Tibial nerve (tissue), 4 donors: ENCODE measurements around the gene METTL2A.

ENCODE experiments used
- CTCF ChIP-seq, 5 experiments: fragments of 200-600 bp in 3 of 5; fragments of 450-650 bp in 2 of 5; sonication (generic) in 3 of 5; IDR thresholded peaks; one replicate each; pipeline ENCODE4 v1.5.1; 2016 to 2019; ENCODE audit warnings: antibody characterized with exemption in 5 of 5, mild to moderate bottlenecking in 3 of 5, moderate library complexity in 2 of 5
- EP300 ChIP-seq, 2 donors: sonication (generic); formaldehyde crosslinking; IDR thresholded peaks; one replicate each; pipeline ENCODE4 v1.6.1; 2017; ENCODE audit warnings: antibody characterized with exemption in 2 of 2, mild to moderate bottlenecking in 1 of 2
- POLR2A ChIP-seq, 2 donors: fragments of 450-650 bp; IDR thresholded peaks; one replicate each; pipeline ENCODE4 v1.6.1; 2017; ENCODE audit warnings: antibody characterized with exemption in 2 of 2, mild to moderate bottlenecking in 2 of 2, moderate library complexity in 2 of 2

- TF ChIP-seq CTCF (IDR thresholded peaks at IDR 0.05): no peak
- TF ChIP-seq POLR2A (IDR thresholded peaks at IDR 0.05): no peak
- TF ChIP-seq EP300 (IDR thresholded peaks at IDR 0.05): no peak
Measured at GRCh38 chr17:62444063-62444462, 20.4 kb downstream of the METTL2A start.
